GM12801 (cell line): Measurements from ENCODE around the gene RAD51AP1.

Source experiments
- CTCF ChIP-seq: IDR thresholded peaks from one replicate; pipeline ENCODE4 v1.5.1; 2011; ENCODE audit warnings: control low read depth; ENCODE audit not compliant: insufficient read length; ENCODE audit errors: extremely low read depth

Gene RAD51AP1

GRCh38 chr12:4604684-4605193 is 66.0 kb downstream of the RAD51AP1 start:
- peak; percentile 96 for TF ChIP-seq CTCF

DNA sequence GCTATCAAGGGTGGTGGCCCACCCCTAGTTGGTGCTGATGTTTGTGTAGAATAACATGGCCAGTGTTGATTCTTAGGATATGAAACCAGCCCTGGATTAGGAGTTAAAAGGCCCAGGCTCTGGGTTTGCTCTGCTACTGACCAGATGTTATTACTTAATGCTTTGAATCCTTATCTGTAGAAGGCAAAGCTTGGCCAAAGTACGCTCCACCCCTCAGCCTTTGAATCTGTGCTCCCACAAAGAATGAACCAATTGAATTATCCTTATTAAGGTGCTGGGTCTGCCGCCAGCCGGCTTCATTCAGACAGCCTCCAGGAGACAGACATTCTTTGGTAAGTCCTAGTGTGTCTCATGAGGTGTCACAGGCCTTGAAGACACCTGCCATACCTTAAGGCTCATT is 68.4 kb downstream of the RAD51AP1 start:
- TF ChIP-seq CTCF = no peak

DNA sequence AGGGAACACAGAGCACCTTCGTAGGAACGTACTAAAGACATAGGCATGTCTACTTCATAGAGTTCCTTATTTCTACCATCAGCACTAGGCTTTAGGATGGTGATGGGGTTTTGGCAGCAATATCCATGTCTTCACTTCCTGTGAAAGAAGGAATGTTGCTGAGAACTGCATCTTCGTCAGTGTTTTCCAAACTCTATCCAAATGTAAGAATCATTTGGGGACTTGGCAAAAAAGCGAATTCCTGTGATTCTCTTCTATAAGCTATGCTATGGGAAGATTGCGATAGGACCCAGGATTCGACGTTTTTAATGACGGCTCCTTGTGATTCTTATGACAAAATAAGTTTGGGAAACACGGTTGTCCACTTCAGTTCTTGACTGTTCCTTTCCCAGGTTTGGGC is 70.4 kb downstream of the RAD51AP1 start:
- no peak for TF ChIP-seq CTCF
